Measurements from ENCODE around the gene PTPRN2. TPM values are rescaled to one million over a fixed set of nuclear protein-coding genes. Genes with fewer than 3 reads are reported as not detected.

PTPRN2 gene
- total and polyA plus RNA-seq, 2 of the 8 experiments (the other 6 are each of a cell fraction or from before 2014, with no cell fraction given): 2.6 to 4.5 TPM

DNA sequence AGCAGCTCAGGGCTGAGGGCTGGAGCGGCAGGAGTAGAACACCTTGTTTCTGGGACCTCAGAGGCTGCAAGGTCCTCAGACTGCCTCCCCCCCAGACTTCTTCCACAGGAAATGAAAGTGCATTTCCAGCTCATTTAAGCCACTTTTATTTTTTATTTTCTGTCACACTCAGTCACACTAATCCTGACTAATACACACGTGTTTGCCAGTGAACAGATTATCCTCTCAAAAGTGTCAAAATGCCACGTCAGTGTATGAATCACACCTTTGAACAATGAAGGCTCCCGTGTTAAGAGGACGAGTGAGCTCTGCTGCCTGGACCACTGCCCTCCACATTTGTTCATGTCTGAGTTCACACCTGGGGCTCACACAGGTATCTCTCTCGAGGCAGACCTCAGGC lies 762.3 kb downstream of the PTPRN2 start (continued):
- TF ChIP-seq, protein P1, sequence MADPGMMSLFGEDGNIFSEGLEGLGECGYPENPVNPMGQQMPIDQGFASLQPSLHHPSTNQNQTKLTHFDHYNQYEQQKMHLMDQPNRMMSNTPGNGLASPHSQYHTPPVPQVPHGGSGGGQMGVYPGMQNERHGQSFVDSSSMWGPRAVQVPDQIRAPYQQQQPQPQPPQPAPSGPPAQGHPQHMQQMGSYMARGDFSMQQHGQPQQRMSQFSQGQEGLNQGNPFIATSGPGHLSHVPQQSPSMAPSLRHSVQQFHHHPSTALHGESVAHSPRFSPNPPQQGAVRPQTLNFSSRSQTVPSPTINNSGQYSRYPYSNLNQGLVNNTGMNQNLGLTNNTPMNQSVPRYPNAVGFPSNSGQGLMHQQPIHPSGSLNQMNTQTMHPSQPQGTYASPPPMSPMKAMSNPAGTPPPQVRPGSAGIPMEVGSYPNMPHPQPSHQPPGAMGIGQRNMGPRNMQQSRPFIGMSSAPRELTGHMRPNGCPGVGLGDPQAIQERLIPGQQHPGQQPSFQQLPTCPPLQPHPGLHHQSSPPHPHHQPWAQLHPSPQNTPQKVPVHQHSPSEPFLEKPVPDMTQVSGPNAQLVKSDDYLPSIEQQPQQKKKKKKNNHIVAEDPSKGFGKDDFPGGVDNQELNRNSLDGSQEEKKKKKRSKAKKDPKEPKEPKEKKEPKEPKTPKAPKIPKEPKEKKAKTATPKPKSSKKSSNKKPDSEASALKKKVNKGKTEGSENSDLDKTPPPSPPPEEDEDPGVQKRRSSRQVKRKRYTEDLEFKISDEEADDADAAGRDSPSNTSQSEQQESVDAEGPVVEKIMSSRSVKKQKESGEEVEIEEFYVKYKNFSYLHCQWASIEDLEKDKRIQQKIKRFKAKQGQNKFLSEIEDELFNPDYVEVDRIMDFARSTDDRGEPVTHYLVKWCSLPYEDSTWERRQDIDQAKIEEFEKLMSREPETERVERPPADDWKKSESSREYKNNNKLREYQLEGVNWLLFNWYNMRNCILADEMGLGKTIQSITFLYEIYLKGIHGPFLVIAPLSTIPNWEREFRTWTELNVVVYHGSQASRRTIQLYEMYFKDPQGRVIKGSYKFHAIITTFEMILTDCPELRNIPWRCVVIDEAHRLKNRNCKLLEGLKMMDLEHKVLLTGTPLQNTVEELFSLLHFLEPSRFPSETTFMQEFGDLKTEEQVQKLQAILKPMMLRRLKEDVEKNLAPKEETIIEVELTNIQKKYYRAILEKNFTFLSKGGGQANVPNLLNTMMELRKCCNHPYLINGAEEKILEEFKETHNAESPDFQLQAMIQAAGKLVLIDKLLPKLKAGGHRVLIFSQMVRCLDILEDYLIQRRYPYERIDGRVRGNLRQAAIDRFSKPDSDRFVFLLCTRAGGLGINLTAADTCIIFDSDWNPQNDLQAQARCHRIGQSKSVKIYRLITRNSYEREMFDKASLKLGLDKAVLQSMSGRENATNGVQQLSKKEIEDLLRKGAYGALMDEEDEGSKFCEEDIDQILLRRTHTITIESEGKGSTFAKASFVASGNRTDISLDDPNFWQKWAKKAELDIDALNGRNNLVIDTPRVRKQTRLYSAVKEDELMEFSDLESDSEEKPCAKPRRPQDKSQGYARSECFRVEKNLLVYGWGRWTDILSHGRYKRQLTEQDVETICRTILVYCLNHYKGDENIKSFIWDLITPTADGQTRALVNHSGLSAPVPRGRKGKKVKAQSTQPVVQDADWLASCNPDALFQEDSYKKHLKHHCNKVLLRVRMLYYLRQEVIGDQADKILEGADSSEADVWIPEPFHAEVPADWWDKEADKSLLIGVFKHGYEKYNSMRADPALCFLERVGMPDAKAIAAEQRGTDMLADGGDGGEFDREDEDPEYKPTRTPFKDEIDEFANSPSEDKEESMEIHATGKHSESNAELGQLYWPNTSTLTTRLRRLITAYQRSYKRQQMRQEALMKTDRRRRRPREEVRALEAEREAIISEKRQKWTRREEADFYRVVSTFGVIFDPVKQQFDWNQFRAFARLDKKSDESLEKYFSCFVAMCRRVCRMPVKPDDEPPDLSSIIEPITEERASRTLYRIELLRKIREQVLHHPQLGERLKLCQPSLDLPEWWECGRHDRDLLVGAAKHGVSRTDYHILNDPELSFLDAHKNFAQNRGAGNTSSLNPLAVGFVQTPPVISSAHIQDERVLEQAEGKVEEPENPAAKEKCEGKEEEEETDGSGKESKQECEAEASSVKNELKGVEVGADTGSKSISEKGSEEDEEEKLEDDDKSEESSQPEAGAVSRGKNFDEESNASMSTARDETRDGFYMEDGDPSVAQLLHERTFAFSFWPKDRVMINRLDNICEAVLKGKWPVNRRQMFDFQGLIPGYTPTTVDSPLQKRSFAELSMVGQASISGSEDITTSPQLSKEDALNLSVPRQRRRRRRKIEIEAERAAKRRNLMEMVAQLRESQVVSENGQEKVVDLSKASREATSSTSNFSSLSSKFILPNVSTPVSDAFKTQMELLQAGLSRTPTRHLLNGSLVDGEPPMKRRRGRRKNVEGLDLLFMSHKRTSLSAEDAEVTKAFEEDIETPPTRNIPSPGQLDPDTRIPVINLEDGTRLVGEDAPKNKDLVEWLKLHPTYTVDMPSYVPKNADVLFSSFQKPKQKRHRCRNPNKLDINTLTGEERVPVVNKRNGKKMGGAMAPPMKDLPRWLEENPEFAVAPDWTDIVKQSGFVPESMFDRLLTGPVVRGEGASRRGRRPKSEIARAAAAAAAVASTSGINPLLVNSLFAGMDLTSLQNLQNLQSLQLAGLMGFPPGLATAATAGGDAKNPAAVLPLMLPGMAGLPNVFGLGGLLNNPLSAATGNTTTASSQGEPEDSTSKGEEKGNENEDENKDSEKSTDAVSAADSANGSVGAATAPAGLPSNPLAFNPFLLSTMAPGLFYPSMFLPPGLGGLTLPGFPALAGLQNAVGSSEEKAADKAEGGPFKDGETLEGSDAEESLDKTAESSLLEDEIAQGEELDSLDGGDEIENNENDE (IDR thresholded peaks at IDR 0.05; ENCODE audit: insufficient replicate concordance, low read length): no peak
- TF ChIP-seq POU5F1 (IDR thresholded peaks at IDR 0.05; ENCODE audit: low read depth, low read length) (no peak), CTBP2 (IDR thresholded peaks at IDR 0.05; ENCODE audit: borderline replicate concordance, insufficient read depth, insufficient read length, low read length) (no peak), EP300 (IDR thresholded peaks at IDR 0.05; ENCODE audit: borderline replicate concordance in 1 of 2, low read depth in 2 of 2, low read length in 2 of 2) (no peak), KDM5A (IDR thresholded peaks at IDR 0.05; ENCODE audit: low read length) (no peak), SRF (IDR thresholded peaks at IDR 0.05; ENCODE audit: low read depth, low read length) (no peak), TAF7 (optimal IDR thresholded peaks at IDR 0.05; ENCODE audit: borderline replicate concordance, low read depth, low read length) (no peak), SAP30 (IDR thresholded peaks at IDR 0.05; ENCODE audit: insufficient read depth, insufficient replicate concordance, low read length) (no peak), NANOG (IDR thresholded peaks at IDR 0.05; ENCODE audit: insufficient read depth, low read depth, low read length, poor library complexity, severe bottlenecking) (no peak)
- TF ChIP-seq, protein P2, sequence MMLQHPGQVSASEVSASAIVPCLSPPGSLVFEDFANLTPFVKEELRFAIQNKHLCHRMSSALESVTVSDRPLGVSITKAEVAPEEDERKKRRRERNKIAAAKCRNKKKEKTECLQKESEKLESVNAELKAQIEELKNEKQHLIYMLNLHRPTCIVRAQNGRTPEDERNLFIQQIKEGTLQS (IDR thresholded peaks at IDR 0.05; ENCODE audit: insufficient read depth, low read depth, low read length): no peak

All from H1 (cell line).